GM23338 (cell line): ENCODE data around the gene PAX6. TPM values are rescaled to one million over a fixed set of nuclear protein-coding genes. Genes with fewer than 3 reads are reported as not detected.

ENCODE experiments used
- ATAC-seq: fragments of 200-7000 bp; cut with Tn5 transposase; 3 replicates; pipeline ENCODE4 v1.9.1; 2020
- DNase-seq: peaks from one replicate; pipeline ENCODE4 v3.0.0-alpha.2; 2015; ENCODE audit warnings: low spot score
- H2AFZ ChIP-seq: fragments of 200-600 bp; sonication (generic); 2 replicates; pipeline ENCODE4 v1.8.0; 2016; ENCODE audit warnings: antibody characterized with exemption, mild to moderate bottlenecking, moderate library complexity
- H3F3A ChIP-seq: fragments of 200-600 bp; sonication (generic); replicated peaks from 2 replicates; pipeline ENCODE4 v1.8.0; 2017; ENCODE audit warnings: antibody characterized with exemption, mixed run types, low read depth
- H3K27ac ChIP-seq: fragments of 200-600 bp; sonication (generic); 2 replicates; pipeline ENCODE4 v1.6.1; 2016; ENCODE audit warnings: low read depth
- H3K27me3 ChIP-seq: fragments of 200-600 bp; sonication (generic); 2 replicates; pipeline ENCODE4 v1.8.0; 2016; ENCODE audit warnings: mild to moderate bottlenecking, mixed run types, moderate library complexity; ENCODE audit not compliant: insufficient read depth
- H3K36me3 ChIP-seq: fragments of 200-600 bp; sonication (generic); 2 replicates; pipeline ENCODE4 v1.8.0; 2016; ENCODE audit warnings: mild to moderate bottlenecking; ENCODE audit not compliant: insufficient read depth
- H3K4me1 ChIP-seq: fragments of 200-600 bp; sonication (generic); 2 replicates; pipeline ENCODE4 v1.8.0; 2016; ENCODE audit warnings: mild to moderate bottlenecking, moderate library complexity; ENCODE audit not compliant: insufficient read depth
- H3K4me2 ChIP-seq: fragments of 200-600 bp; sonication (generic); 2 replicates; pipeline ENCODE4 v1.7.1; 2017; ENCODE audit warnings: mixed run types
- H3K4me3 ChIP-seq: fragments of 200-600 bp; sonication (generic); 2 replicates; pipeline ENCODE4 v1.6.1; 2016; ENCODE audit warnings: mixed run types
- H3K79me2 ChIP-seq: fragments of 200-600 bp; sonication (generic); replicated peaks from 2 replicates; pipeline ENCODE4 v1.8.0; 2017; ENCODE audit warnings: mild to moderate bottlenecking; ENCODE audit not compliant: insufficient read depth
- H3K9me2 ChIP-seq: fragments of 200-600 bp; sonication (generic); 2 replicates; pipeline ENCODE4 v1.8.0; 2017; ENCODE audit not compliant: insufficient read depth
- H4K20me1 ChIP-seq: fragments of 200-600 bp; sonication (generic); replicated peaks from 2 replicates; pipeline ENCODE4 v1.8.0; 2017; ENCODE audit warnings: mild to moderate bottlenecking; ENCODE audit not compliant: insufficient read depth
- H3K27ac Mint-ChIP-seq: 2 replicates; pipeline ENCODE4 v1.8.0; 2020; ENCODE audit warnings: inconsistent platforms, mild to moderate bottlenecking, moderate library complexity, mixed read lengths
- H3K27me3 Mint-ChIP-seq: 3 replicates; pipeline ENCODE4 v1.8.0; 2022; ENCODE audit warnings: low read depth, mild to moderate bottlenecking, moderate library complexity, mixed read lengths, inconsistent platforms; ENCODE audit not compliant: insufficient read depth, poor library complexity
- H3K36me3 Mint-ChIP-seq: 3 replicates; pipeline ENCODE4 v1.8.0; 2021; ENCODE audit warnings: low read depth, mild to moderate bottlenecking, inconsistent platforms, moderate library complexity, mixed read lengths
- H3K4me1 Mint-ChIP-seq: 3 replicates; pipeline ENCODE4 v1.8.0; 2020; ENCODE audit warnings: mild to moderate bottlenecking, inconsistent platforms, mixed read lengths
- H3K4me3 Mint-ChIP-seq: 3 replicates; pipeline ENCODE4 v1.8.0; 2021; ENCODE audit warnings: moderate library complexity, mild to moderate bottlenecking, inconsistent platforms, mixed read lengths
- H3K9me3 Mint-ChIP-seq: 3 replicates; pipeline ENCODE4 v1.8.0; 2020; ENCODE audit warnings: moderate library complexity, mild to moderate bottlenecking, inconsistent platforms, mixed read lengths
- CREB1 ChIP-seq: fragments of 250-450 bp; sonication (Bioruptor Pico); IDR thresholded peaks from 2 replicates; pipeline ENCODE4 v1.5.0; 2020; ENCODE audit warnings: low read depth, mild to moderate bottlenecking, moderate library complexity
- EZH2 ChIP-seq: fragments of 200-600 bp; sonication (generic); IDR thresholded peaks from one replicate; pipeline ENCODE4 v1.8.0; 2017; ENCODE audit warnings: antibody characterized with exemption, mild to moderate bottlenecking, low read depth; ENCODE audit not compliant: unreplicated experiment
- EZH2phosphoT487 ChIP-seq: fragments of 200-600 bp; sonication (generic); IDR thresholded peaks from one replicate; pipeline ENCODE4 v1.8.1; 2018; ENCODE audit warnings: antibody characterized with exemption; ENCODE audit not compliant: unreplicated experiment
- JUNB ChIP-seq: IDR thresholded peaks from one replicate; pipeline ENCODE4 v1.6.1; 2016; ENCODE audit warnings: antibody characterized with exemption; ENCODE audit not compliant: unreplicated experiment
- POLR2AphosphoS5 ChIP-seq: IDR thresholded peaks from 2 replicates; pipeline ENCODE4 v1.6.1; 2016; ENCODE audit warnings: antibody characterized with exemption, low read depth
- ZNF331 ChIP-seq: fragments of 250-450 bp; sonication (Bioruptor Pico); IDR thresholded peaks from 2 replicates; pipeline ENCODE4 v1.5.0; 2020; ENCODE audit warnings: low read depth, mild to moderate bottlenecking, moderate library complexity
- polyA plus RNA-seq: library from polyadenylated mRNA; unstranded; fragments of >200 nt; fragmentation: Nextera tagmentation; extraction: Ambion mirVana; gene quantifications from 2 replicates; pipeline ENCODE4 v1.2.1, GENCODE V29; 2016
- total RNA-seq: library from RNA; depleted of rRNA; stranded (reverse); fragments of >200 nt; shearing (Covaris generic); gene quantifications from 2 replicates; pipeline ENCODE4 v1.2.3, GENCODE V29; 2014
- TF ChIP-seq, protein P1 (sequence below): IDR thresholded peaks from 2 replicates; pipeline ENCODE4 v1.6.1; 2016; ENCODE audit warnings: antibody characterized with exemption

Gene PAX6
- total and polyA plus RNA-seq, 2 experiments from 2014 or later, result 0.17 to 0.45 TPM

- peak; percentile 85 for DNase-seq
- H3K4me2 ChIP-seq, result peak overlapping the region; percentile 74
- peaks cover 100% of the 10 kb centered on the region for H3K27me3 ChIP-seq
- no peak overlapping the region for H3K27ac ChIP-seq
- H3K4me3 ChIP-seq, result peak overlapping the region; percentile 71
- H3K4me3 Mint-ChIP-seq, result peak overlapping the region; percentile 74
- peaks cover 82% of the 10 kb centered on the region for H3K4me1 ChIP-seq
- H3K4me1 Mint-ChIP-seq, result peaks cover 55% of the 10 kb centered on the region
- no peaks in the 10 kb centered on the region for H3K36me3 Mint-ChIP-seq
- ATAC-seq, result peak; percentile 13
- H3K9me2 ChIP-seq, result no peaks in the 10 kb centered on the region
- no peak overlapping the region for H3K27ac Mint-ChIP-seq
- no peaks in the 10 kb centered on the region for H3K36me3 ChIP-seq
- peaks cover 48% of the 10 kb centered on the region for H3F3A ChIP-seq
- peaks cover 99% of the 10 kb centered on the region for H3K27me3 Mint-ChIP-seq
- TF ChIP-seq, protein P1, sequence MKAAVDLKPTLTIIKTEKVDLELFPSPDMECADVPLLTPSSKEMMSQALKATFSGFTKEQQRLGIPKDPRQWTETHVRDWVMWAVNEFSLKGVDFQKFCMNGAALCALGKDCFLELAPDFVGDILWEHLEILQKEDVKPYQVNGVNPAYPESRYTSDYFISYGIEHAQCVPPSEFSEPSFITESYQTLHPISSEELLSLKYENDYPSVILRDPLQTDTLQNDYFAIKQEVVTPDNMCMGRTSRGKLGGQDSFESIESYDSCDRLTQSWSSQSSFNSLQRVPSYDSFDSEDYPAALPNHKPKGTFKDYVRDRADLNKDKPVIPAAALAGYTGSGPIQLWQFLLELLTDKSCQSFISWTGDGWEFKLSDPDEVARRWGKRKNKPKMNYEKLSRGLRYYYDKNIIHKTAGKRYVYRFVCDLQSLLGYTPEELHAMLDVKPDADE, result no peak
- peak; percentile 65 for TF ChIP-seq EZH2phosphoT487
- TF ChIP-seq CREB1 (CRISPR knock-in tag), result peak; percentile 95
- peak; percentile 85 for TF ChIP-seq EZH2
- TF ChIP-seq JUNB, result no peak
- H3K9me3 Mint-ChIP-seq, result peaks cover 4% of the 10 kb centered on the region; the same call in 2 of the 3 replicates
- no peaks in the 10 kb centered on the region for H4K20me1 ChIP-seq
- peak overlapping the region; percentile 93 for H2AFZ ChIP-seq
- H3K79me2 ChIP-seq, result no peaks in the 10 kb centered on the region
Measured at GRCh38 chr11:31817621-31818424, 6.7 kb upstream of the PAX6 start.

- DNase-seq (peak; percentile 60), ATAC-seq (no peak)
- peaks cover 80% of the 10 kb centered on the region for H3K4me1 ChIP-seq
- H2AFZ ChIP-seq, result no peak overlapping the region; the same call in 1 of the 2 replicates
- no peak overlapping the region for H3K27ac ChIP-seq
- H3K36me3 Mint-ChIP-seq, result no peaks in the 10 kb centered on the region
- H3K27ac Mint-ChIP-seq, result no peak overlapping the region
- H3K36me3 ChIP-seq, result no peaks in the 10 kb centered on the region
- H3K27me3 Mint-ChIP-seq, result peaks cover 99% of the 10 kb centered on the region
- H4K20me1 ChIP-seq, result no peaks in the 10 kb centered on the region
- H3K4me3 Mint-ChIP-seq, result peak overlapping the region; percentile 60
- H3K79me2 ChIP-seq, result no peaks in the 10 kb centered on the region
- H3K4me2 ChIP-seq, result peak overlapping the region; percentile 74
- peak; percentile 93 for TF ChIP-seq EZH2
- TF ChIP-seq EZH2phosphoT487, result peak; percentile 27
- TF ChIP-seq POLR2AphosphoS5, result no peak
- H3K9me2 ChIP-seq, result no peaks in the 10 kb centered on the region
- peak overlapping the region; percentile 71 for H3K4me3 ChIP-seq
- H3K27me3 ChIP-seq, result peaks cover 100% of the 10 kb centered on the region
- peaks cover 6% of the 10 kb centered on the region for H3K9me3 Mint-ChIP-seq
- peaks cover 56% of the 10 kb centered on the region for H3K4me1 Mint-ChIP-seq
- peaks cover 41% of the 10 kb centered on the region for H3F3A ChIP-seq
Measured at GRCh38 chr11:31817054-31817620, 6.0 kb upstream of the PAX6 start.

DNA sequence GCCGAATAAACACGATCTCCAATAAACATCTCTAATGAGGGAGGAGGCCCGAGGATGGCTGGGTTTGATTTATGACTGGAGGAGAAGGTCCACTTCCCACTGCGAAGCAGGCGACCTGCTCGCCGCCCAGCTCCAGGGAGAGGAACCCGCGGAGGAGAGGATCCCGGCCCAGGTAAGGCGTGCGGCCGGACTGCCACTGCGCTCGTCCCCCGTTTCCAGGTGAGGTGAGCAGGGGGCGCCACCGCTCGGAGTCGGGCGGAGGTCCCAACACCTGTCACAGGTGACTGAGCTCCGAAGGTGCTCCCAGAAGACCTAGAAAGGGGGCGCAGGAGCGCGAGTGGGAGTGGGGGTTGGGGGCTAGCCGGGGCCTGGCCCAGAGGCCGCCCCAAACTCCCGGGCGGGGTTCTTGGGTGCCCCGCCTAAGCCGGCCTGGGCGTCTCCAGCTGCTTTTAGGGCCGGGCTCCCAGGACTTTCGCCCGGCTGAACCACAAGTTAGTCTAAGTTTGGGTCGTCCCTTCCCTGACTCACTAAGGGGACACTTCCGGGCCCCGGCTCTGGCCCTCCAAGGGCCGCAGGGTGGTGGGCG, 5.4 kb upstream of the PAX6 start:
- peaks cover 98% of the 10 kb centered on the region for H3K27me3 Mint-ChIP-seq
- no peaks in the 10 kb centered on the region for H3K9me2 ChIP-seq
- H3K79me2 ChIP-seq, result no peaks in the 10 kb centered on the region
- peak; percentile 60 for DNase-seq
- no peak overlapping the region for H3K27ac Mint-ChIP-seq
- H3K4me1 Mint-ChIP-seq, result peaks cover 54% of the 10 kb centered on the region
- H3K27me3 ChIP-seq, result peaks cover 99% of the 10 kb centered on the region
- H3K36me3 ChIP-seq, result no peaks in the 10 kb centered on the region
- TF ChIP-seq EZH2phosphoT487 (peak; percentile 88), ZNF331 (CRISPR knock-in tag) (no peak), EZH2 (peak; percentile 93)
- H3K4me2 ChIP-seq, result peak overlapping the region; percentile 74
- H2AFZ ChIP-seq, result no peak overlapping the region
- H3K9me3 Mint-ChIP-seq, result peaks cover 9% of the 10 kb centered on the region
- no peak overlapping the region for H3K27ac ChIP-seq
- H3F3A ChIP-seq, result peaks cover 38% of the 10 kb centered on the region
- H3K4me3 ChIP-seq, result peak overlapping the region; percentile 71
- H3K36me3 Mint-ChIP-seq, result no peaks in the 10 kb centered on the region
- H4K20me1 ChIP-seq, result no peaks in the 10 kb centered on the region
- ATAC-seq, result 0 out of 3 replicates have a peak, but pooled peaks have one; percentile 0
- peak overlapping the region; percentile 64 for H3K4me3 Mint-ChIP-seq
- peaks cover 79% of the 10 kb centered on the region for H3K4me1 ChIP-seq
